Neural crest cell (in vitro differentiated cells): Measurements from ENCODE around the gene CNTNAP2. TPM values are rescaled to one million over a fixed set of nuclear protein-coding genes. Genes with fewer than 3 reads are reported as not detected.

Source experiments
- DNase-seq: peaks from one replicate; pipeline ENCODE4 v3.0.0; 2021; ENCODE audit warnings: low read depth, mixed read lengths, low spot score
- H3K27ac Mint-ChIP-seq: one replicate; pipeline ENCODE4 v1.8.0; 2021; ENCODE audit warnings: mild to moderate bottlenecking, mixed read lengths; ENCODE audit not compliant: unreplicated experiment
- H3K27me3 Mint-ChIP-seq: 2 replicates; pipeline ENCODE4 v1.8.0; 2021; ENCODE audit warnings: low read depth, mild to moderate bottlenecking, mixed read lengths
- H3K36me3 Mint-ChIP-seq: 2 replicates; pipeline ENCODE4 v1.8.0; 2021; ENCODE audit warnings: low read depth, mild to moderate bottlenecking, mixed read lengths
- H3K4me1 Mint-ChIP-seq: 2 replicates; pipeline ENCODE4 v1.8.0; 2021; ENCODE audit warnings: mixed read lengths
- H3K4me3 Mint-ChIP-seq: one replicate; pipeline ENCODE4 v1.8.0; 2021; ENCODE audit warnings: mild to moderate bottlenecking, mixed read lengths
- H3K9me3 Mint-ChIP-seq: 2 replicates; pipeline ENCODE4 v1.8.0; 2021; ENCODE audit warnings: mixed read lengths
- total RNA-seq: library from RNA; stranded (reverse); gene quantifications from 2 replicates; pipeline ENCODE4 v1.2.1, GENCODE V29; 2021
- TF ChIP-seq, protein P1 (sequence below): fragments of 200-600 bp; sonication (generic); conservative IDR thresholded peaks from 2 replicates; pipeline ENCODE4 v1.5.0; 2021; ENCODE audit warnings: antibody characterized with exemption, mild to moderate bottlenecking

The CNTNAP2 gene
- total RNA-seq, 1 donor from 2014 or later, result 12.9 TPM

- H3K4me3 Mint-ChIP-seq, result no peak overlapping the region
- no peak overlapping the region for H3K27ac Mint-ChIP-seq
- no peaks in the 10 kb centered on the region for H3K27me3 Mint-ChIP-seq
- peaks cover 6% of the 10 kb centered on the region for H3K4me1 Mint-ChIP-seq
- TF ChIP-seq, protein P1, sequence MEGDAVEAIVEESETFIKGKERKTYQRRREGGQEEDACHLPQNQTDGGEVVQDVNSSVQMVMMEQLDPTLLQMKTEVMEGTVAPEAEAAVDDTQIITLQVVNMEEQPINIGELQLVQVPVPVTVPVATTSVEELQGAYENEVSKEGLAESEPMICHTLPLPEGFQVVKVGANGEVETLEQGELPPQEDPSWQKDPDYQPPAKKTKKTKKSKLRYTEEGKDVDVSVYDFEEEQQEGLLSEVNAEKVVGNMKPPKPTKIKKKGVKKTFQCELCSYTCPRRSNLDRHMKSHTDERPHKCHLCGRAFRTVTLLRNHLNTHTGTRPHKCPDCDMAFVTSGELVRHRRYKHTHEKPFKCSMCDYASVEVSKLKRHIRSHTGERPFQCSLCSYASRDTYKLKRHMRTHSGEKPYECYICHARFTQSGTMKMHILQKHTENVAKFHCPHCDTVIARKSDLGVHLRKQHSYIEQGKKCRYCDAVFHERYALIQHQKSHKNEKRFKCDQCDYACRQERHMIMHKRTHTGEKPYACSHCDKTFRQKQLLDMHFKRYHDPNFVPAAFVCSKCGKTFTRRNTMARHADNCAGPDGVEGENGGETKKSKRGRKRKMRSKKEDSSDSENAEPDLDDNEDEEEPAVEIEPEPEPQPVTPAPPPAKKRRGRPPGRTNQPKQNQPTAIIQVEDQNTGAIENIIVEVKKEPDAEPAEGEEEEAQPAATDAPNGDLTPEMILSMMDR, result no peak
- H3K36me3 Mint-ChIP-seq, result no peaks in the 10 kb centered on the region
- no peaks in the 10 kb centered on the region for H3K9me3 Mint-ChIP-seq
- DNase-seq, result no peak
Measured at GRCh38 chr7:147759327-147759943, 1642.8 kb downstream of the CNTNAP2 start.

GRCh38 chr7:147765301-147765700 is 1648.7 kb downstream of the CNTNAP2 start:
- no peak for DNase-seq
- H3K4me1 Mint-ChIP-seq, result peaks cover 27% of the 10 kb centered on the region
- no peak overlapping the region for H3K27ac Mint-ChIP-seq
- no peak overlapping the region for H3K4me3 Mint-ChIP-seq
- TF ChIP-seq, protein P1, result no peak
- no peaks in the 10 kb centered on the region for H3K9me3 Mint-ChIP-seq
- H3K36me3 Mint-ChIP-seq, result no peaks in the 10 kb centered on the region
- H3K27me3 Mint-ChIP-seq, result no peaks in the 10 kb centered on the region

DNA sequence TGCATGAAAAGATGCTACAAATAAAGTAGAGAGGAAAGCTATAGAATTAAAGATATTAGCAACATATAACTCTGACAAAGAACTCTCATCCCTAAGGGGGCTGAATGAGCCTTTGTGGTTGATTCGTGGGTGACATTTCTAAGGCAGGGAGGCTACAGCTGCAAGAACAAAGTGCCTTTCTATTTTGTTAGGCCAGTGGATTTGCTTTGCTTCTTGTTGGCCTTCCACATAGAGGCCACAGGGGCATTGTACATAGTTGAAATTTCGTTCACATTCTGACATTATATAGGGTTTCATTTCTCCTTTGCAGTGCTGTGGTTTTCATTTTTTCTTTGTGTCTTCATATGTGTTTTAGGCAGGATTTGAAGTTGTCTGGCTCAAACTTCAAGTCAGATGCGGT is 1654.7 kb downstream of the CNTNAP2 start:
- TF ChIP-seq, protein P1, result no peak
- Mint-ChIP-seq H3K4me1 (peaks cover 65% of the 10 kb centered on the region), H3K9me3 (peaks cover 4% of the 10 kb centered on the region), H3K4me3 (peak overlapping the region; percentile 2), H3K27ac (peak overlapping the region; percentile 72), H3K27me3 (no peaks in the 10 kb centered on the region), H3K36me3 (no peaks in the 10 kb centered on the region)
- no peak for DNase-seq

DNA sequence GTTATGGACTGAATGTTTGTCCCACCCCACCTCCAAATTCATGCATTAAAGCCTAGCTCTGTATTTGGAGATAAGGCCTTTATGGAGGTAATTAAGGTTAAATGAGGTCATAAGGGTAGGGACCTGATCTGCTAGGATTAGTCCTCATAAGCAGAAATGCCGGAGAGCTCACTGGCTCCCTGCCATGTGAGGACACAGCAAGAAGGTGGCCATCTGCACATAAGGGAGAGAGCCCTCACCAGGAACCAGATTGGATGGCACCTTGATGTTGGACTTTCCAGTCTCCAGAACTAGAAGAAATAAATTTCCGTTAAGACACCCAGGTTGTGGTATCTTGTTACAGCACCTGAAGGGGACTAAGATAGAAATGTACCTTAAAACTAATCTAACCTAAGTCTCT is 1657.9 kb downstream of the CNTNAP2 start:
- peaks cover 58% of the 10 kb centered on the region for H3K4me1 Mint-ChIP-seq
- no peaks in the 10 kb centered on the region for H3K36me3 Mint-ChIP-seq
- no peaks in the 10 kb centered on the region for H3K27me3 Mint-ChIP-seq
- TF ChIP-seq, protein P1, result no peak
- no peak for DNase-seq
- peaks cover 4% of the 10 kb centered on the region for H3K9me3 Mint-ChIP-seq
- peak overlapping the region; percentile 85 for H3K27ac Mint-ChIP-seq
- no peak overlapping the region for H3K4me3 Mint-ChIP-seq

DNA sequence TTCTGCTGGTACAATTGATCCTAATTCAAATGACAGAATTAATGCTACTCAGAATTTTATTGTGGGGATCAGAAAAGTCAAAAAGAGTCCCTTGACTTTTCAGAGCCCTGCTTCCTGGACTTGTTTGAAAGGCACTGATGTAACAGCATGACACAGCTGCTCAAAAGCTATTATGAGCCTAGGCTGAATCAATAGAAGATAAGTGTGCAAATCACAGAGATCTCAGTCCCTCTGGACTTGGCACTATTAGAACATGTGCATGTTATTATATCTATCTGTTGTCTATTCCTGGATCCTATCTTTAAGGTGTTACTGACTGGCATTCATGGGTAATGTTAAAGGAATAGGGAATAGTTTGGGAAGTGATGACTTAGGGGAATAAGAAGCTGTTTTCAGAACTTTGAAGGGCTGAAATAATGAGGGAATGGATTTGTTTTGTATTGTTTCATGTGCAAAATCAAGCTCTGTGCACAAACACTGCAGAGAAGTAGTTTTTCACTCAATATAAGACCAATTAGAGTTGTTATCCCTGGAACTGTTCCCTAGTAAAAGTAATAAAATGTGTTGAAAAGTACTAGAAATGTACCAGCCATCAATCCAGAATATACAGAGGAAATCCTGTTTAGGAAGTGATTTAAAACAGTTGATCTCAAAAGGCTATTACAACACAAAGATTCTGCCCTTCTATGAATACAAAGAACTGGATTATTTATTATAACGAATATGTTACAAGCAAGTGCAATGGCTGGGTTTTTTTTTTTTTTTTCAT is 1659.1 kb downstream of the CNTNAP2 start:
- no peak for DNase-seq
- TF ChIP-seq, protein P1, result no peak
- Mint-ChIP-seq H3K27ac (peak overlapping the region; percentile 51), H3K4me1 (peaks cover 46% of the 10 kb centered on the region), H3K4me3 (peak overlapping the region; percentile 29), H3K27me3 (no peaks in the 10 kb centered on the region), H3K9me3 (peaks cover 4% of the 10 kb centered on the region), H3K36me3 (no peaks in the 10 kb centered on the region)
